Measurements from ENCODE around the gene ANKRD66.
"Not testable (repeated sequence)": the region's sequence is repeated elsewhere in the genome, so short reads cannot be mapped to it uniquely, and the experiment has no call there.

ANKRD66 gene

DNA sequence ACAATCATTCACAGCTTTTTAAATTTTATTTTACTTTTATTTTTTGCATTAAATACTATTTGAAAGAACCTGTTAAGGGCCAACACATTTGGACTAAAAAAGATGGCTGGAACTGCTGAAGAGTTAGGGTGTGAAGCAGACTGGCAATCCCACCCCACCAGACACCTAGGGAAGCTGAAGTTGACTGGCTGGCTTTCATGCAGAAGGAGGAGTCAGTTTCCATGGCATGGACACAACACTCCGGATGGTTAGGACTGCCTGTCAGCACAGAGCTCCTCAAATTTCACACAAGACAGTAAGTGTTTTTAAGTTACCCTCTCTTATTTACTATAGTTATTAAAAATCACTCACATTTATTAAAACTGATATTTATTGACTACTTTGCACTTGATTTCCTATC is at the start of gene ANKRD66:
Gene ANKRD66, plus strand, starts transcription at position 238 of the 400 bp plus-strand sequence. CDS start 5,016 bp downstream, outside the sequence.
- no peak for DNase-seq

DNA sequence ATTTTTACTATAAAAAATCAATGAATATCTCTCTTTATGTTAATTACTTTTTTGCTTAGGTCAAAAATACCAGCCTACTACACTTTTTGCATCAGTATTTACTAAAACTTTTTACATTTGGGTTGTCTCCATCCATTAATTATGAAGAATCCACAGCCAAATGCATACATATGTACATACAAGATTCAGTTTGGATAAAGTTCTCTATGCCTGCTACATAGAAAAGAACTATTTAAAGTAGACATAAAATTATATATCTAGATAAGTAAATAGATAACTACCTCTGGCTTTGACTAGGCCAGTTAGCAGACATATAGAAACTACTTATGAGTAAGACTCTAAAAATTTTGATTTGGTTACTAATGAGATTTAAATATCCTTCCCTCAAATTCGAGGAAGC is 46.8 kb upstream of the ANKRD66 start:
- DNase-seq = no peak

DNA sequence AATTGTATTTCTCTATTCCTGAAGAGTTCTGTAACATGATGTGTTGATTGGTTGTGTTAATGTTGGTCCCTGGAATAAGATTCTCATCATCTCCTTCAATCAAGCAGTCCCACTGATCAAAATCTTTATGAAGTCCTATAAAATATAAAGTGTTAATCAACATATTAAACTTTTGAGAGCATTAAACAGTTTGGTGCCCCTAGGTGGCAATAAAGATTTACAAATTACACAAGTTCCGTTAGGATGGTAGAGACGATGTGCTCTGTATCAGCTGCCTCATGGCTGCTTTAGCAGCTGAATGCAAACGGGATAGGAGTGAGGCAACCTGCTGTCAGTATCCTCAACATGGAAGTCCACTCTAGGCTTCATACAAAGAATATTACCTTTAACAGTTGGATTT is 42.2 kb upstream of the ANKRD66 start:
- peak; percentile 14 for DNase-seq

DNA sequence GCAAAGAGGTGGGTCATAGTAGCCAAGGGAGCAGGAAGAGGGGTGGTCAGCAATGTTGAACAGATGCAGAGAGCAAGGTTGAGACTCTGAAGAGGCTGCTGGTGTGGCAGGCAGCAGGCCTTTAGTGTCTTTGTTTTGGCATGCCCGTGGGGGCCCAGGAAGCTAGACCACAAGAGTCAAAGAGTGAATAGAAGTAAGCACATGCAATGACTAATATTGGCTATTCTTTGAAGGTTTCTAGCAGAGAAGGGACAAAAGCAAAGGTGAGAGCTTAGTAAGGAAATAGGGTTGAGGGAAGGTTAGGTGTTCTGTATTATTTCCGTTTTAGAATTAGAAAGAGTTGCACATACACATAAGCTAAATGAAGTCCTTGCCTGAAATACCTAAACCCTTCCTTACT is 40.3 kb upstream of the ANKRD66 start:
- DNase-seq = no peak

DNA sequence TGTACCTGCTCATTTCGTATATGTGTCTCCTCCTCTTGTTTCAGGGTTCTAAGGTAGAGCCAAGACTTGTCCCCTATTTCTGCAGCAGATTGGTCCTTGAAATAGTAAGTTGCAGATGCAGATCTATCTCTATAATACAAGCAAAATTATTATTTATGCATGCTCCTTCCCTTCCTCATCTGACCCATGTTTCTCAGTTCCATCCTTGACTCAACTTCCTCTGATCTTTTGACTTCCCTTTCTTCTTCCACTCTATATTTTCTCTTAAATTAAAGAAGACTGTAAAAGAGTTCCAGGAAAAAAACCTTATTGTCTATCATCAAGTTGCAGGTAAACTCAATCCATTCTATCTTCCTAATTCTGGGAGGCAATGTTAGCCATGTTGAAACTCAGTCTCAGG is 35.2 kb upstream of the ANKRD66 start:
- DNase-seq = no peak

DNA sequence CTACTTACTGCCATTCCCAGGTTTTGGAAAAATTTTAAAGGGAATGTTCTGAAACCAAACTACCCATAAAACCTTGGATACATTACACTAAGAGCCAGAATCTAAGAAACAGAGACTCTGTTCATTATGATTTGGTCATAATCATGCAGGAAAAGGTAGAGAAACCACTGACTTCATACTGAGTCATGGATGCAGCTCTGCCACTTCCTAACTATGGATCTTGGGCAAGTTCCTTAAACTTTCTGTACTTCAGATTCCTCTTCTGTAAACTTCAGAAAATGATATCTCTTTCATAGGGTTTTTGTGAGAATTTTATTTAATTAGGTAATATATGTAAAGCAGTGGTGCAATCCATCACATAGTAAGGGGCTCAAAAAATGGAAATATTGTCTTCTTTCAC is 31.6 kb upstream of the ANKRD66 start:
- no peak for DNase-seq

DNA sequence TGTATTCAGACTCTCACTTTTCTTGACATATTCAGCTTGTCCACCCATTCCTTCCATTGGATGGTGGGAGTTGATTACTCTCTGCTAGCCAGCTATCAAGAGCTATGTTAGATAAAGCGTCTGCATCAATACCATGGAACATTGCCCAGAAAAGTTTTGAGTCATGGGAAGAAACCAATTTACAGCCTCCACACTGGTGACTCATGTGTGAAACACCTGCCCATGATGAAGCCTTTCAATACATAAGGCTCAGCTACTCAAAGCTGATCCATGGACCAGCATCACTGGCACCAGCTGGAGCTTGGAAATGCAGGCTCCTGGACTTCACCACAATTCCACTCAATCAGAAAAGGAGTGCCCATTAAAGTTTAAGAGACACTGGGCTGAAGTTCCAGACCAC is 27.6 kb upstream of the ANKRD66 start:
- no peak for DNase-seq

DNA sequence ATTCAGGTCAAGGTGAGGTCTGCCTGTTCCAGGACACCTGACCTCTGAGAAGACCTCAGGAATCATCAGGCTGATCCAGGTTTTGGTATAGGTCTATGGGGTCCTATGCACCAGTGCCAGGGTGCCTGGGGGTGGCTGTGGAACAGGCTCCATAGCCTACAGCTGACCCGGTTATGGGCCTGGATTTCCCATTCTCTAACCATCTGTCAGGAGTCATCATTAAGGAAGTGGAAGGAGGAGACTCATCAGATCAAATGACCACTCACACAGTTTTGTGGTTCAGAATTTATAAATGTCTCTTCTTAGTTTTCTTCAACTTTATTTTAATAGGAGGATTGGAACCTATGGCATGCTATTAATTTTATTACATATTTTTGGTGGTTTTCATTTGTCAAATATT is 26.3 kb upstream of the ANKRD66 start:
- no peak for DNase-seq

DNA sequence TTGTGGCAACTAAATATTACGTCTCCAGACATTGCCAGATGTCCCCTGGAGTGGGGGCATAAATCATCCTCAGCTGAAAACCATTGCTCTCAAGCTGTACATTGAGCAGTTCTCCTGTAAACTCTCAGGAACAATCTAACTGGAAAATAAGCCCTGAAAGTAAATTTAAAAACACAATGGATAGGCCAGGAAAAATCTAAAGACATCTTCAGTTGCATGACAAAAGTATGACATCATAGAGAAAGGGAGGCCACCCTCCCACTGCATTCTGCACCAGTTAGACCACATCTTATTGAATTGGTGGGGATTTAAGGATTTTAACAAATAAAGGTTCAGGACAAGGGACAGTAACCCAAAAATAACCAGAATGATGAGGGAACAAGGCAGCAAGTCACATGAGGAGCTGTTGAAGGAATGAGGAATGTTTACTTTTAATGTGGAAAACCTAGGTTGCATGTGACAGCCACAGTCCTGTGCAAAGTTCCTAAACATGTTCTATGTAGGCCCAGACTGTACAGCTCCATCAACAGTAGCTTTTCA is 16.9 kb upstream of the ANKRD66 start:
- no peak for DNase-seq

DNA sequence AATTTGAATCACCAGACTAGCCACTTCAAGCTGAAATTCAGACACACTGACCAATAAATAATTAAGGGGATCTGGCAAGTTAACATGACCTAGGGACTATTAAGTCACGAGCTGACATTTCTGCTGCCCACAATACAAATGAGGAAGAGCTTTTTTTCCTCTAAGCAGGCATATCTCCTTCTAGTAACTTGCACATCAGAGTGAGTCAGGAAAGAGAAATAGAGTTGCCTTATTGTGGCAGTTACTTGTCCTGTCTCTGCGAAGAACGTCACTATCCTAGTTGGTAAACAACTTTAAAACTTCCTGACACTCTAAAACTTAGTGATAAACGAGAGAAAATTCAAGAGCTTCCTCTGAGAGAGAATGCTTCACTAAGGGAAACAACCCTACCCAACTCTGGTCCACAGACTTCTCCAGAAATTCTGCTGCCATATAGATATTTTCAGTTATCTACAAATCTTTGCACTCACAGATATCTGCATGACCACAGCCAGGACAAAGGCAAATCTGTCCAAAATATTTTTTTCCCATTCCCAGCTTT is 15.7 kb upstream of the ANKRD66 start:
- DNase-seq = no peak

DNA sequence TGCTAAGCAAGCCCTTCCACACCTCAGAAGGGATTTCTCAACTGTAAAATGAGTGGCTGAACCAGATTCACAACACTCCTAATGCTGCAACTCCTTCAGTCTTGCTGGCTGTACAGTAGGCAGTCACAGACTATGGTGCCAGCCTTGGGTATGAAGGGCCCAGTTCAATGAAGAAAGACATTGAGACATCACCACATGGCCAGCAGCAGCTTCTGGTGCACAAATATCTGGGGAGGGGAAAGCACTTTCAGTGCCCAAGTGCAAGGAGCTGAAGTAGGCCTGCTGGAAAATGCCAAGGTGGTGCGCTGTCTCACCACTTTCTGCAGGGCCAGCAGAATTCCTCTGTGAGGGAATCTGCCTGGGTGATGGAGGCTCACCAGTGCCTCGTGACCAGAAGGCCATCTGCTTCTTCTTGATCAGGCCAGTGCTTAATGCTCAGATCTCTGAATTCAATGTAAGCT is 13.4 kb upstream of the ANKRD66 start:
- DNase-seq = no peak

DNA sequence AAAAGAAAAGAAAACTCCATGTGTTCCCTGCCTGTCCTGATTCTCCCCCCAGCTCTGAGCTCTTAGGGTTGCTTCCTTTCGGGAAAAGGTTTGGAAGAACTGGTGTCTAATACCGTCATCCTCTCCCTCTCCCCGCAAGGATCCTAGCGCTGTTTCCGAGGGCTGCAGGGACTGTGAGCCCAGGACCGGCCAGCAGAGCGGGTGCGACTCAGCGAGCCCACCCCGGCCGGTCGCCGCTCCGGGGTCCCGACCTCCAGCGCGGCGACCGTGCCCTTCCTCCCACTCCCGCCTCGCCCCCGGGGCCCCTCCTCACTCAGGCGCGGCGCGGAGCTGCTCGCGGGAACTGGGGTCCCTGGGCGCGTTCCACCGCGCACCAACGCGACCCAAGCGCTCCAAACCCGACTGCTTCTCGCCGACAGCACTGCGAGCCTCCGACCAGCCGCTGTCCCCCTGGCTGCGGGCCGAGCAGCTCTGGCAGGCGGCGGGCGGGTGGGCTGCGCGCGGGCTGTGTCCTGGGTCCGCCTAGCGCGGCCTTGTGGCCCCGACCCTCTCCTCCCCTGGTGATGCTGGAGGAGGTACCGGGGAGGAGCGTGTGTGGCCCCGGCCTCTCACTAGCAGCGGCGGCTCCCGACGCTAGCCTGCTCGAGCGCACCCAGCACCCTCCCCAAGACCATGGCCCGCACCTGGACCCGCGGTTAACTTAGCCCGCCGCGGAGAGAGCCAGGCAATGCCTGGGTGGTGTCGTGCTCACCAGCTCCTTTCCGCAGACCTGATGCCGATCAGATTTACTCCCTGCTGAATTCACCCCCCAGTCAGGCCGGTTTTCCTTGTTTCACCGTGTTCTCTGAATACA is 11.6 kb upstream of the ANKRD66 start, which contains the start of gene PLA2G7:
Gene PLA2G7, minus strand, starts transcription at position 509 of the 853 bp plus-strand sequence. CDS start 12,484 bp downstream, outside the sequence.
- no peak for DNase-seq

DNA sequence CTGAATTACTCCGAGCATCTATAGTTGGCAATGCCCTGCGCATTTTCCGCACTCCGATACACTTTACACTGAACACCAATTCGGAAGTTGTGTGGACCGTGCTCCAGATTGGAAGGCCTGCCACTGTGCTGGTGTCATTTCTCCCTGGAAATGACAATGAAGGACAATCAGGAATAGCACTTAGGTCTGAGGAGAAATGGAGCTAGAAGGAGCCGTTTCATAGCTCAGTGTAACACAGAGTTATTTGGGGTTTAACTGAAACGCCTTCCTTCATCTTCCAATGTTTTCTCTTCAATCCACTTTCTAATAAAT is 11.1 kb upstream of the ANKRD66 start:
- no peak for DNase-seq

DNA sequence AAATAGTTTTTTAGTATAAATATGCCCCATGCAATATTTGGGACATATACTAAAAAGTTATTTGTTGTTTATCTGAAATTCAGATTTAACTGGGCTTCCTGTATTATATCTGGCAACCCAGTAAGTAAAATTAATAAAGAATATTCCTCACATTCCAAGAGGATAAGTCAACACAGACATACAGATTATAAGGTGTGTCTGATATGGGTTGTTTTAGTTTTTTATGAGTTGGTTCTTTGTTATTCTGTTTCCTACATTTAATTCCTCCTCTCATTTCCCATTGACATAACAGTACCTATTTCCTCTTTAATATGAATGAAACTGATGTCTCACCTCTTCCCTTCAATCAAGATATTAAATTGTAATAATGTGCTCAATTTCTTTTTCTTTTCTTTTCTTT is 9.8 kb upstream of the ANKRD66 start:
- no peak for DNase-seq

DNA sequence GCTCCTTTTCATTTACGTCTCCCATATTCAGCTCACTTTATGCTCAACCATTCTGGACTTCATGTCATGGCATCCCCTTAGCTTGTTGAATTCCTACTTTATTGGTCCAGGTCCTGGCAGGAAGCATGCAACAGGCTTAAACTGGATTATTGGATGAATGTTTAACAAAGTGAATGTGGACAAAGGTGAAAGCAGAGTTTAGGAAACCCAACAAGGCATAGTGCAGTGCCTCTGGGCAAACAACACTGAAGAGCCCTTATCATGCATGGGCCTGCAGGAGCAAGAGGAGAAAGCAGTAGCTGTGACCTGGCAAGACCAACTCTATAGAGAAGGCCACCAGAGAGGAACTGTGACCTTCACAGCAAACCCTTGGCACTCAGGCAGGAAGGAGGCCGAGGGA is 5.3 kb upstream of the ANKRD66 start:
- DNase-seq = no peak

DNA sequence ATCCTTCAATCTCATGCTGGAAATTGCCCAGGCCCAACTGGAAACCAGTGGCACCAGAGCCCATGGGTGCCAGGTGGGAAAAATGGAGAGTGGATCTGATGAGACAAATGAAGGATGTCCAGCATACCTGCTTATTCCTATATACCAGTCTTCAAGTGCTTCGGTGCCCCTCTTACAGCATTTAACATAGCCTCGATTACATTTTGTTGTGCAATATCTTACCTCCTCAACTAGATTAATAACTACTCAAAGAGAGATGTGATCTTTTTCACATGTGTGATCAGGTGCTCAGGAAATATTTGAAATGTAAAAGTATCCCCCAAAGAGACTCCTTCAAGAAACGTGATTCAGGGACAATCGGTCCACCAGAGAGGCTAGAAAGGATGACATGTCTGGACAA is 4.8 kb upstream of the ANKRD66 start:
- no peak for DNase-seq

DNA sequence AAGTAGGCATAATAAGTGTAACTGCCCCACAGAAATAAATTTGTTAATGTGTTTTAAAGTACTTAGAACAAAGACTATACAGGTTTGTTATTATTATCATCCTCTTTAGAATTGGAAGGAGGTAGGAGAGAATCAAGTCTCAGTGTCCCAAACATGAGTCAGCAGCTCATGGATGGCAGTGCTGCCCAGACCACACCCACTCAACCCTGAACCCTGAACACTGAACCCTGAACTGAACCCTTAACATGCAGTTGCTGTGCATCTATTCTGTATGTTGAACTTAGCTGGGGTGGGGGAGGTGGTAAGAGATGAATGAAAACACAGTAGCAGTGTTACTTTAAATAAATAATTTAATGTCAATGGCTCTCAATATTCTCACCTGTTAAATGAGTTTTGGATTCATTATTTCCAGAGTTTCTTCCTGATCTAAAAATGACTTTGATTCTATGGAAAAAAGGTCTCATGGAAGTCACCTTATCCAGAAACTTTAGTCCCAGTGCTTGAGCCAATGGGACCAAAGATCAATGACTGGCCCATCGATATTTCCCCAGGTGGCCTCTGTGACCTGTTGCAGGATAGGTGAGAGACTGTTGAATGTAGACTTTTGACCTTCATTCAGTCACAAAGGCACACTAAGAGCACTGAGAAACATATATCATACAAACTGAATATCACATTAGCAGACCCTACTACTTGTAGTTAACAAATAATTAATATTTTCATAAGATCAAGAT is 3.1 kb upstream of the ANKRD66 start:
- DNase-seq = no peak

DNA sequence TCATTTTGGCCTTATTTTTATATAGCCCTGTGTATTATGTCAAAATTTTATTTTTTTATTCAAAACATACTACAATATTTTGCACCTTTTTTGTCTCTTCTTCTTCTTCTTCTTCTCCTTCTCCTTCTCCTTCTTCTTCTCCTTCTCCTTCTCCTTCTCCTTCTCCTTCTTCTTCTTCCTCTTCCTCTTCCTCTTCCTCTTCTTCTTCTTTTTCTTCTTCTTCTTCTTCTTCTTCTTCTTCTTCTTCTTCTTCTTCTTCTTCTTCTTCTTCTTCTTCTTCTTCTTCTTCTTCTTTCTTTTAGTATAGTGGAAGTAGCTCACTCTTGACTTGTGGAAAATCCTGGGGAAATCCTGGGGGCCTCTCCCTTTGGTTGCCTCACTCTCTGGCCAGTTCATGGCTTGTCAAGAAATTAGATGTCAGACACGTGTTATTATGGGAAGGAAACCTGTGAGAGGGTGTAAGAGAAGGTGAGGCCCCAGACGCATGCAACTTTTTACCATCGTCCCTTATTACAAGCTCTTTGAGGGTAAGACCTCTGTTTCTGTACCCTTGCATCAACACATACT is 2.5 kb upstream of the ANKRD66 start:
- not testable (repeated sequence) for DNase-seq

DNA sequence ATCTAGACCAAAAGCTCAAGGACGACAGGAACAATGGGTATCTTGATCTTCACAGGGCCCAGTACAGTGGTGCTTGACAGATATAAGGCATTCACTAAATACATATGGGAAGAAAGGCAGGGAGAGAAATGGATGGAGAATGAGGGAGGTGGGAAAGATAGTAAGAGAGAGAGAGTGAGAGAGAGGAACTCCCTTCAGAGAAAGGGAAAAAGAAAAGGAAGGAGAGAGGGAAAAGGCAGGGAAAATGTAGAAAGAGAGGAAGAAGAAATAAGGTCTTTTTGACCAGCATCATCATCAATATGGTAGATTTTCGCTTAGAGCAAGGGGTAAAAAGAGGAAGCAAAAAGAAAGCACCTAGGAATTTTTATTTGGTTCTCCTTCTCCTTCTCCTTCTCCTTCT is 760 bp upstream of the ANKRD66 start:
- DNase-seq = no peak

DNA sequence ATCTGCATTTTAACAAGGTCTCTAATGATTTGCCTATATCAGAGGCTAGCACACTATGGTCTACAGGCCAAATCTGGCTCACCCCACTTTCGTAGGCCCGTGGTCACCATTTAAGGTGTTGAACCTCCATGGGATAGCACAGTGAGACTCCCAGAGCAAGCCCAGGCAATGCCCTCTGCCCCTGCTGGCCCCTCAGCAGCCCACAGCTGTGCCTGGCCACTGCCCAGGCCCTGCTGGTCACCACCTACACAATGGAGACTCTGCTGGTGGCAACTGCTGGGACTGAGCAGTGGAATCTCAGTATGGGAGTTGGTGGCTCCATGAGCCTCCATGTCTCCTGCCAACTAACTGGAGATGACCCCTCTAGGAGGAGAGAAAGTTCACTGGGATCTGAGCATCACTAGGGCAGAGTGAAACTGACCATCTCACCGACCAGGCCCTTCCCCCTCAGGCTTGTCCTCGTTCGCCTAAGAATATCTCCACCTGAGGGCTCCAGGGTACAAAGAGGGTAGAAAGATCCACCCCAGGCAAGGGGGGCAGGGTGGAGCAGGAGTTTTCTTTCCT is 2.3 kb downstream of the ANKRD66 start:
- no peak for DNase-seq

DNA sequence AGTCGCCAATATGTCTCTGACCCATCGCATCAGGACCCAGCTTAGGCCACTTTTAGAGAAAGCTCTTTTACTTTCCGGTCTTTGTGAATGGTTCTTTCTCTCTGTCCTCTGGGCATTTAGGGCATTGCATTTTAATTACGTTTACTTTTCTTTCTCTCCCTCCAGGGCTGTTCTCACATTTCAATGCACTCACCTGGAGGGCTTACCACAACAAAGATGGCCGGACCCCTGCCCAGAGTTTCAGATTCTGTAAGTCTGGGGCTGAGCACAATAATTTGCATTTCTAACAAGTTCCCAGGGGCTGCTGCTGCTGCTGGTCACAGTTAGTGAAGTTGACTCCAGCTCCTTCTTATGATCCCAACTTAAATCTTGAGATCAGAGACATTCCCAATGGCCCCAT is 3.0 kb downstream of the ANKRD66 start:
- no peak for DNase-seq

DNA sequence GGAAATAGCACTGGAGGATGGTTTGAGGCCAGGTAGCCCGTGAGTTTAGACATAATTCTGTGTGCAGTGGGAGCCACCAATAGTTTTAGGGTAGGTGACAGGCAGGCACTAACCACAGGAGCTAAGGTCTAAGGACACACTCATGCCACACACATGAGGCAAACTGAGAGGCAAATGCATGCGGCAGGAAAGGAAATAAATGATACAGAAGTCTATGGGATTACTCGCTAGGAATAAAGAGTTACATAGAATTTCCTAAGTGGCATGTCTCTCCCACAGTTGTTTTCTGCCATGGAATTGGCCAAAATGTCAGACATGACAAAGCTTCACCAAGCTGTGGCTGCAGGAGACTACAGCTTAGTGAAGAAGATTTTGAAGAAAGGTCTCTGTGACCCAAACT is 4.9 kb downstream of the ANKRD66 start:
- no peak for DNase-seq

DNA sequence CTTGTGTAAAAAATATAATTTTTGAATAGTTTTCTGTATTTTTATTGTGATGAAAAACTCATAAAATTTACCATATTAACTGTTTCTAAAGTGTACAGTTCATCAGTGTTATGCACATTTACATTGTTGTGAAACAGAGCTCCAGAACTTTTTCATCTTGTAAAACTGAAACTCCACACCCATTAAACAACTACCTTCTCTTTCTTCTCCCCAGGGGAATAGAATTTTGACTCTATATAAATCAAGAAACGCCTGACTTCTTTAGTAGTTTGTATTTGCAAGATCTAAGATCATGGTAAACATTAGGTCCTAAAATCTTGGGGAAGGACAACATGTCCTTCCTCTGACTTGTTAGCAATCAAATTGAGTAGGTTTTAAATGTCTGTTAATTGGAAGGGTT is 9.1 kb downstream of the ANKRD66 start:
- DNase-seq = no peak

Measured in SHP77 treated with DMSO at 0.1 percent for 48 hours (cell line).